Measurements from ENCODE around the gene HOXB7. TPM values are rescaled to one million over a fixed set of nuclear protein-coding genes. Genes with fewer than 3 reads are reported as not detected.

The HOXB7 gene
- total RNA-seq, 1 donor from 2014 or later, result 3.6 TPM

- H3K36me3 Mint-ChIP-seq (ENCODE audit: low read depth, unreplicated experiment), result no peaks in the 10 kb centered on the region
- peaks cover 42% of the 10 kb centered on the region for H3K4me1 Mint-ChIP-seq (ENCODE audit: unreplicated experiment)
- no peak for DNase-seq (ENCODE audit: low spot score)
- H3K4me3 Mint-ChIP-seq (ENCODE audit: unreplicated experiment), result no peak within 1 kb of the TSS
- no peaks in the 10 kb centered on the region for H3K9me3 Mint-ChIP-seq (ENCODE audit: unreplicated experiment)
- no peak for TF ChIP-seq CTCF (IDR thresholded peaks at IDR 0.05; ENCODE audit: unreplicated experiment)
- H3K27ac Mint-ChIP-seq (ENCODE audit: unreplicated experiment), result no peak within 1 kb of the TSS
- H3K27me3 Mint-ChIP-seq (ENCODE audit: unreplicated experiment), result peaks cover 59% of the 10 kb centered on the region
Observed at GRCh38 chr17:48604770-48605329, 6.0 kb downstream of the HOXB7 start, which contains the start of gene HOXB6. Gene HOXB6, minus strand, starts transcription at chr17:48604986. Its CDS starts 6,836 bp downstream, at chr17:48598150.

- TF ChIP-seq CTCF (IDR thresholded peaks at IDR 0.05; ENCODE audit: unreplicated experiment), result no peak
- H3K4me1 Mint-ChIP-seq (ENCODE audit: unreplicated experiment), result peaks cover 43% of the 10 kb centered on the region
- H3K36me3 Mint-ChIP-seq (ENCODE audit: low read depth, unreplicated experiment), result no peaks in the 10 kb centered on the region
- H3K4me3 Mint-ChIP-seq (ENCODE audit: unreplicated experiment), result no peak overlapping the region
- H3K27me3 Mint-ChIP-seq (ENCODE audit: unreplicated experiment), result peaks cover 63% of the 10 kb centered on the region
- no peak overlapping the region for H3K27ac Mint-ChIP-seq (ENCODE audit: unreplicated experiment)
- no peak for DNase-seq (ENCODE audit: low spot score)
- no peaks in the 10 kb centered on the region for H3K9me3 Mint-ChIP-seq (ENCODE audit: unreplicated experiment)
Observed at GRCh38 chr17:48603959-48604769, 6.7 kb downstream of the HOXB7 start.

- H3K4me1 Mint-ChIP-seq (ENCODE audit: unreplicated experiment), result peaks cover 47% of the 10 kb centered on the region
- TF ChIP-seq CTCF (IDR thresholded peaks at IDR 0.05; ENCODE audit: unreplicated experiment), result no peak
- H3K4me3 Mint-ChIP-seq (ENCODE audit: unreplicated experiment), result no peak overlapping the region
- H3K9me3 Mint-ChIP-seq (ENCODE audit: unreplicated experiment), result no peaks in the 10 kb centered on the region
- H3K27me3 Mint-ChIP-seq (ENCODE audit: unreplicated experiment), result peaks cover 68% of the 10 kb centered on the region
- no peaks in the 10 kb centered on the region for H3K36me3 Mint-ChIP-seq (ENCODE audit: low read depth, unreplicated experiment)
- DNase-seq (ENCODE audit: low spot score), result no peak
- H3K27ac Mint-ChIP-seq (ENCODE audit: unreplicated experiment), result no peak overlapping the region
Observed at GRCh38 chr17:48601539-48602425, 9.0 kb downstream of the HOXB7 start.

- peaks cover 47% of the 10 kb centered on the region for H3K4me1 Mint-ChIP-seq (ENCODE audit: unreplicated experiment)
- no peak for TF ChIP-seq CTCF (IDR thresholded peaks at IDR 0.05; ENCODE audit: unreplicated experiment)
- peaks cover 67% of the 10 kb centered on the region for H3K27me3 Mint-ChIP-seq (ENCODE audit: unreplicated experiment)
- no peaks in the 10 kb centered on the region for H3K9me3 Mint-ChIP-seq (ENCODE audit: unreplicated experiment)
- H3K36me3 Mint-ChIP-seq (ENCODE audit: low read depth, unreplicated experiment), result no peaks in the 10 kb centered on the region
- no peak overlapping the region for H3K27ac Mint-ChIP-seq (ENCODE audit: unreplicated experiment)
- DNase-seq (ENCODE audit: low spot score), result no peak
- H3K4me3 Mint-ChIP-seq (ENCODE audit: unreplicated experiment), result no peak overlapping the region
Observed at GRCh38 chr17:48601207-48601538, 9.6 kb downstream of the HOXB7 start.

Data from endothelial cell (in vitro differentiated cells).